GM21423 (cell line): ENCODE data around the gene WFDC5.

Source experiments
- ATAC-seq: cut with Tn5 transposase; IDR thresholded peaks from one replicate; pipeline ENCODE4 v1.9.1; 2021; ENCODE audit warnings: mild to moderate bottlenecking, moderate library complexity; ENCODE audit not compliant: unreplicated experiment

WFDC5 gene

DNA sequence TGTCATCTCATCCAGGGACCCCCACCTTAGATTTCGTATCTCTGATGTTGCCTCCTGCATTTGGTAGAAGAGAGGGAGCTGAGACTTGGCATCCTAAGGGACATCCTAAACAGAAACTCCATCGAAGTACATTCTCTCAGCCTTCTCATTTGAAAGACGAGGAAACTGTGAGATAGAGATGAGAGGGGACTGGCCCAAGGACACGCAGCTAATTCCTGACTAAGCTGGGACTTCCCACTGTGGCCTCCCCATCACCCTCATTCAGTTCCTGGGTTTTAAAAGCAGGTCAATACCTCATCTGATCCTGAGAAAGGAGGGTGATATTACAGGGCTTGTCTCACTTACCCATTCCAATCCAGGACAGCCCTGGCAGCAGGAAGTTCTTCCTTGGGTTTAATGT, 855 bp upstream of the WFDC5 start:
- no peak for ATAC-seq

DNA sequence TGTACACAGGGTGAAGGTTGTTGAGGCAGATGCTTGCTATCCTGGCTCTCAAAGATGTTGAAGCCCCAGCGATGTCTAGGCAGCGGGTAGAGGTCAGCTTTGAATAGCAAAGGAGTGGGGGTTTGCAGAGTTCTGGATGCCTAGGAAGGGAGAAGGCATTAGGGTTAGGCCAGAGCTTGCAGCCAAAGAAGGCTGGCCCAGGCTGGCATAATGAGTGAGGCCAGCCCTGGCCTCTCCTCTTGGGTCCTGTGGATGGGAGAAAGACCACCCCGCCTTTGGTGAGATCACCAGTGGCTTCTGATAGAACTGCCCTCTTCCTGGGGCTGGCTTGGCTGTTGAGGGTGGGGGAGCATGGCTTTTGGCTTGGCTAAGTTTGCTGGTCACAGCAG, 406 bp upstream of the WFDC5 start:
- ATAC-seq: no peak

DNA sequence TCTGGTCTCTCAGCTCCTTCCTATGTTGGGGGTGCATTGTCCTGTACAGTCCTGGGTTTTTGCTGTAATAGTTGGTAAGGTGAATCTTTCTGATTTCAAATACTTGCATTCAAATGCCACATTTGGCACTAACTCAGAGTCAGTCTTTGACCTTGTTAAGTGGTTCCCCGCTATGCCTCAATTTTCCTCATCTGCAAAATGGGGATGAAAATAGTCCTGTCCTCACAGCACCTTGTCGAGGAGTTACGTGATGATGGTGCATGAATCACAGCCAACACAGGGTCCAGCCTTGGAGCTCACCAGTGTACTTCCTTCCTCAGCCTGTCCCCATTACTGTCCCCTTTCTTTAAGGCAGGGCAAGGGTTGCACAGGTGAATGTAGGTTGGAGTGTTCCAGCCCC, 1.1 kb downstream of the WFDC5 start:
- no peak for ATAC-seq

DNA sequence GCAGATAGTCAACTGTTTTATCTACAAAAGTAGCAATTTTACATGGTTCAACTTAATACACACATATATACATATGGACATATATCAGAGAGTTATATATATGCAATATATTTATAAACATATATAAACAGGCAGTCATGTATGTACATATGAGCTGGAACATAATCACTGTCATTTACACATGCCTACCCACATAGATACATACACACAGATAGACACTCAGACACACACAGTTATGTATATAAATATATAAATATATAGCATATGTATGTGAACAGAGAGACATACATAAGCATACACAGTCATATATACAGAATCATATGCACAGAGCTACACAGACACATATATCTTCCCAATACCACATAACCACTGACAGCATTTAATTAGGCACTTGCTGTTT, 2.2 kb downstream of the WFDC5 start:
- no peak for ATAC-seq

DNA sequence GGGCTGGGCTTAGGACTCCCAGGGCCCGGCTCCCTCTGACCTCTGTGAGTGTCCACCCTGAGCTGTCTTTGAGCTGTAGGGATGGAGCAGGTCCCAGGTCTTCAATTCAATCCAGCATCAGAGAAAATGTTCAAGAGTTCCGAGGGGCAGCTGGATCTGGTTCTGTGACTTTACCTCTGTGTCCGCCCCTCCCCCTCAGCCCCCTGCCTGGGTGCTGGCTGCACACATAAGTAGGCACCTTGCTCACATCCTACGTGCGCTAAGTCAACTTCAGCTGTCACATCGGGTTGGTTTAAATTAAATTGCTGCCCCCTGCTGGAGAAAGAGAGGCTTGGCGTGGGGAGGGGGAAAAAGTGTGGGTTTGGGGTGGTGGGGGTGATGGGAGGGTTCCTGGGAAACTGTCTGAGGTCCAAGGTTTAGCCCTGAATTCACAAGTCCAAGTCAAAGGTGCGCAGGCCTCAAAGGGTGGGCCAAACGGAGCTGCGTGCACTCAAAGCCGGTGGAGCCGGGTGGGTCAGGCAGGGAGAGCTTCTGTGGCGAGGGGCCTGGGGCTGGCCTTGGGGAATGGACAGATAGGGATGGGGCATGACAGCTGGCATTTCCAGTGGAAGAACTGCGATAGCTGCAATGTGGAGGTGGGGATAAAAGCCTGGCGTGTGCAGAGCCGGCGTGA, 3.0 kb downstream of the WFDC5 start:
- ATAC-seq: no peak

DNA sequence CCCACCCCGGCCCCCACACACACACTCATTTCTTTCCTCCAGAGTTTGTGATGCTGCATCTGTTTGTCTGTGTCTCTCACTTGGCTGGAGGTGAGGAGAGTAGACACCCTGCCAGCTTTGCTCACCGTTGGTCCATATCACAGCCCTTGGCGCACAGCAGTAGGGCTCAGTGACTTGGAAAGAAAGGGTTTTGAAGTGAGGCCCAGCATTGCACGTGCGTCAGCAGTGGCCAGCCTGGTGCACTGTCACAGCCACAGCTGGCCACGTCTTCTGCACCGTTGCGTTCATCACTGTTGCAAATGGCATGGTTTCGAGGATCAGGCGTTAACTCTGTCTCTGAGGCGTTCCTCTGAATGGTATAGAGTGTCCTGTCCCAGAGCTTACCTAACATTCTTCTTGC, 3.7 kb downstream of the WFDC5 start:
- ATAC-seq: no peak

DNA sequence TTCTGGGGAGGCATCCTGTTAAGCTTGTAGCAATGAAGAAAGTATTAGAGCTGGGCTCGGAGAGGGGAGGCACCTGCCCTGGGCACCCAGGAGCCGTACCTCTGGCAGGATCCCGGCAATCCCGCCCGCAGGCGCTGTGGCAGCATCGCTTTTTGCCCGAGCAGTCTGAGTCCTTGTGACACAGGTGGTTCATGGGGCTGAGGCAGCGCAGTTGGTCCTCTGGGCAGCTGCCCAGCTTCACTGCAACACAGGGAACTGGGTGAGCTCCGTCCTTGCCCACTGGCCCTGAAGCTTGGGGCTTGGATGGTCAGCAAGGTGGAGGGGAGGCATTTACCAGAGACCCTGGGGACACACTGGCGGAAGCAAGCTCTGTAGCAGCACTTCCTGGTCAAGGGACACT, 4.7 kb downstream of the WFDC5 start:
- no peak for ATAC-seq

DNA sequence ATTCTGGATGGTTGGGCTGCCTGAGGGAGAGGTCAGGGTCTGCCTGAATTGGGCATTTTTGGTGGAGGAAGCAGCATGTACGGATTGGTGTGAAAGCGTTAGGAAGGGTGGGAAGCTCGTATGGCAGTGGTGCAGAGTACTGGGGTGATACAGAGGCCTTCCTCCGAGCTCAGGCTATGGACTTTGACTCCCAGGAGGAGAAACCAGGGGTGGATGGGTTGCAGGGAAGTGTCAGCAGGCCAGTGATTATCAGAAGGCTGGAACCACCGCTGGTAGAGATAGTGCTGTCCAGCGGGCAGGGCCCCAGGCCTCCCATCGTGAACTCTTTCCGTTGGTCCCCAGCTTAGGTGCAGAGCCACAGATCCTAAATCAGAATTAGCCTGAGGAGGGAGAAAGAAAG, 5.3 kb downstream of the WFDC5 start:
- ATAC-seq: no peak

DNA sequence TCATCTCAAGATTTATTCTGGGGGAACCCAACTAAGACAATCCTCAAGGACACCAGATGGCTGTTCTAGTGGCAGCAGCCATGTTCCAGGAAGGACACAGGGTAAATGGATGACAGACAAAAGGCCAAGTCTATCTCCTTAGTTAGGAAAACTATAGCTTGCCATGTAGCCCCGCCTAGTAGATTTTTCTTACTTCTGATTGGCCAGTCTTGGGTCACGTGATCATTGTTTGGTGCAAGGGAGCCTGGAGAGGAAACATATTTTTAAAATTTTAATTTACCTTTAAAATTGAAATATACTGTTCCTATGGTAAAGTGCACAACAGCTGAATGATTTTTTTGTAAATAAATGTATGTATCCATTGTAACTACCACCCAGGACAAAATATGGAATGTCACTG, 9.7 kb downstream of the WFDC5 start:
- no peak for ATAC-seq

DNA sequence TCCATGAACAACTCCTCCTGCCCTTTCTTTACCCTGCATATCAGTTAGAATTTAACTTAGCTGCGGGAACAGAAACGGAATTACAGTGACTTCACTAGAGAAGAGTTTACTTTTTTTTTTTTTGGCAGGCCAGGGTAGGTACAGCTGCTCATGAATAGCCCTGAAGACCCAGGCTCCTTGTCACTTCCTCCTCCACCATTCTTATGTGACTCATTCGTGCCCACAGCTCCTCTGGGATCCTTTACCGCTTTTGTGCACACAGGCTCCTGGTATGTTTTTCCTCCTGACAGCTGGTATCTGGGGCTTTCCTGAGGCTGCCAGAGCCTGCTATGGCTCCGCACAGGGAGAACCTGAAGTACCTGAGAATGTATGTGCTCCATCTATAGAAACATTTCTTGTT, 10.2 kb downstream of the WFDC5 start:
- ATAC-seq: no peak

DNA sequence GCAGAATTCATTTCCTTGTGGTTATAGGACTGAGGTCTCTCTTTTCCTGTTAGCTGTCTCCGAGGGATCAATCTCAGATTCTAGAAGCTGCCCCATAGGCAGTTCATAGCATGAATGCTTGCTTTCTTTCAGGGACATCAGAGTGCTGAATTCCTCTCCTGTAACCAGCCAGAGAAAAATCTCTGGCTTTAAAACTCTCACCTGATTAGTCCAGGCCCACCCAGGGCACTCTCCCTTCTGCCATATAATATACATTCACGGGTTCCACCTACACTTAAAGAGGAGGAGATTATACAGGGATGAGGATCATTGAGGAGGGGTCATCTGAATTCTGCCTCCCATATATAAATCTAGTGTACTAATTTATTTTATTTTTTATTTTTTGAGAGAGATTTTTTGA, 11.9 kb downstream of the WFDC5 start:
- no peak for ATAC-seq

DNA sequence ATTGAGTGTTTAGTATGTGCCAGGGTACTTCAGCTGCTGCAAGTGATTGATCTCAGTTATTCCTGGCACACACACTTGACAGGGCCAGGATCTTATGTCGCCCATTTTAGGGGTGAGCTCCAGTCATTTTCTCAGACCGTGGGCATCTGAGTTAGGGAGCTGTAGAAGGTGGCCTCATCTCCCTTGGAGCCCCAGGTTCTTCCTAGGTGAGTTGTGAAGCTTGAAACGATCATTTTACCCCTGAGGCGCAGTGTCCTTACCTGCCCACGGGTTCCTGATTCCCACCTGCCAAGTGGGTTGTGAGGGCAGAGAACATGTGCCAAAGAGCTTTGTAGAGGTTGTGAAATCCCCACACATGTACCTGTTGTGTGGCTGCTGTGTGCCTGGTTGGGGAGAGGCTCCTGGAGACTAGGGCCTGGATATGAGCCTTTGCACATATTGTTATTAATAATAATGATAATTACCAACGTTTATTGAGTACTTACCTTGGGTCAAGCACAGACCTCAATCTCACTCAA, 13.6 kb downstream of the WFDC5 start:
- ATAC-seq: no peak

DNA sequence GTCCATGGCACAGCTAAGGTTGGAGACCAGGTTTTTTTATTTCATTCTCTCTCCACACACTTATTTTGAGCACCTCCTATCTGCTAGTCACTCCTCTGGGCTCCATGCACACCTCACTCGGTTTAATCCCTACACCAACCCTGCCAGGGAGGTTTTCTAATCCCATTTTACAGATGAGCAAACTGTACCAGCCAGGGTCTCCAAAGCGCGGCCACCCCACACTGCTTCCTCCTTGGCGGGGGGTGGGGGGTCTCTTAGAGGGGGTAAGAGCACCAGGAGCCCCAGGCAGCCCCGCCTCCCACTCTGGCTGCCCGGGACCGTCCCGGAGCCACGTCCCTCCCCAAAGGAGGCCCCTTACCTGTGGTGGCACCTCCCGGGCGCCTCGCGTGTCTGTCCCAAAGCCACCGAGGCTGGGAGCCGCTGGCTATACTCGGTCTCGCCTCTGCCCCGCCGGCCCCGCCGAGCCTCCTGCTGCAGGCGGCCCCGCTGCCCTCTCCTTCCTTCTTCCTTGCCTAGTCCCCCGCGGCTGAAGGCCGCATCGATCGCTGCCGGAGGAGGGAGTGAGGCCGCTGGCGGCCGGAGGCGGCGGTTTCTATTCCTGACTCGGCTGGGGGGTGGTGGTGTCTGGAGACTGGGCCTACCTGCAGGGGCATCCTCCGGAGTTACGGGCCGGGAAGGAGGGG, 14.3 kb downstream of the WFDC5 start, which contains the start of gene KCNS1:
Gene KCNS1 (minus strand): TSS at position 565 of the 683 bp plus-strand sequence. CDS start 1,891 bp downstream, outside the sequence.
- ATAC-seq: no peak

DNA sequence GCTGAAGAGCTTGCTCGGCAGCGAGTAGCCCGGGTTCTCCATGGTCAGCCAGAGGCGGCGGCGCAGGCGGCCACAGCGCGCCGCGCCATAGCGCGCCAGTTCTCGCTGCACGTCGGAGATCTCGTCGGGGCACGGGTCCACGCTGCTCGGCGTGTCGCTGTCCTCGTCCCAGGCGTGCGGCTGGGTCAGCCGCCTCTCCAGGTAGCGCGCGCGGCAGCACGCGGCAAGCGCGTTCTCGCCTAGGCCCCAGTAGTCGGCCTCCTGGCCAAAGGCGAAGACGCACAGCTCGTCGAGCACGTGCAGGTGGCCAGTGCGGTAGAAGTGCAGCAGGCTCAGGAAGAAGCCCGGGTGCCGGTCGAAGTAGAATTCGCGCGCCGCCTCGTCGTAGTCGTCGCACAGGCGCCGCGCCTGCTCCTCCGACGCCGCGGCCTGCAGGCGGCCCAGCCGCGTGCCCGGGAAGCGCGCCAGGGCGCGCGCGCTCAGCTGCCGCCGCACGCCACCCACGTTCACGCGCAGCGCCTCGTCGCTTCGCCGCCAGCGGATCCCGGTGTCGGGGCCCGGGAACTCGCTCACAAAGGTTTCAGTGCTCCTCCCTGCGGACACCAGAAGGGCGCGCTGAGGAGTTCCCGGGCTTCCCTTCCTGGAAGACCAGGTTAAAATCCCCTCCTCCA, 16.7 kb downstream of the WFDC5 start:
- ATAC-seq: no peak

DNA sequence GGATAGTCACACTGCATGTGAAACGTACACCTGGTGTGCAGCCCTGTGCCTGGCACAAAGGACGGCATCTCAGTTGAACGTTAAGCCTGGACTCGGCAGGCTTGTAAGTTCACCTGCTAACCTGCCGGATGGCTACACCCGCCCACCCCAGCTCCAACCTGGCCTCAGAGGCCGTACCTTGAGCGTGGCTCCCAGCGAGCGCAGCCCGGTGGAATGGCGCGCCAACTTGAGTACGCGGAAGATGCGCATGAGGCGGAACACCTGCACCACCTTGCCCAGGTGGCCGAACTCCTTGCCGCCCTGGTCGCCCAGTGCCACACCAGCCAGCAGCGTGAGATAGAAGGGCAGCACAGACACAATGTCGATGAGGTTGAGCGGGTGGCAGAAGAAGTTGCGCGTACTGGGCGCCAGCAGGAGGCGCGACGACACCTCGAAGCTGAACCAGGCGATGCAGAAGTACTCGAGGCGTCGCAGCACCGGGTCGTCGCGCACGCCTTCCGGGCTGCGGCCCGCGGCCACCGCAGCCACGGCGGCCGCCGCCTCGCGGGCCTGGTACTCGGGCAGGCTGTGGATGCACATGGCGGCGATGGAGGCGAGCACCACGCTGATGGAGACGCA, 17.4 kb downstream of the WFDC5 start:
- ATAC-seq: no peak

DNA sequence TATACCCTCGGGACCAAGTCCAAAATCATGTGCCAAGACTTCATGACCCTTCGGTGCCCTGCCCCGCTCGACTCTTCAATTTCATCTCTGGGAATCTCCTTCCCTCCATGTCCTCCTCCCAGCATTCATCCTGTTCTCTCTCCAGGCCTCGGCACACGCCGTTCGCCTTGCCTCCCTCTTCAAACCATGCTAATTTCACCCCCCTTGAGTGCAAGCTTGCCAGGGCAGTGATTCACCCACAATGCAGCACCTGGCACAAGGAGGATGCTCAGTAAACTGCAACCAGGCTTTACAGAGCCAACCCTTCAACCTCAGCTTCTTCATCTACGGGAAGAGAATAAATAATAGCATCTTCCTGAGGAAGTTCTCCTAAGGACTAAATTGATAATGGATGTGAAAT, 18.2 kb downstream of the WFDC5 start:
- ATAC-seq: no peak

DNA sequence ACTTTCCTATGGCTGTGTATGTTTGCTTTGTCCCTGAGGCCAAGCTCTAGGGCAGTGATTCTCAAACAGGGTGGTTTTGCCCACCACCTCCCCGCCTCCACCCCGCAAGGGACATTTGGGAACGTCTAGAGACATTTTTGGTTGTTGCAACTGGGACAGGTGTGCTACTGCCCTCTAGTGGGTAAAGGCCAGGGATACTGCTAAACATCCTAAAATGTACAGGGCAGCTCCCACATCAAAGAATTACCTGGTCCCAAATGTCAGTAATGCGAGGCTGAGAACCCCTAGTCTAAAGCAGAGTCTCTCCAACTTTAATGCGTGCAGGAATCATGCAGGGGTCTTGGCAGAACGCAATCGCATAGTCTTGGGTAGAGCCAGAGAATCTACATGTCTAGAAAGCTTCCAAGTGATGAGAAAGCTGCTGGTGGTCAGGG, 19.2 kb downstream of the WFDC5 start:
- ATAC-seq: no peak

DNA sequence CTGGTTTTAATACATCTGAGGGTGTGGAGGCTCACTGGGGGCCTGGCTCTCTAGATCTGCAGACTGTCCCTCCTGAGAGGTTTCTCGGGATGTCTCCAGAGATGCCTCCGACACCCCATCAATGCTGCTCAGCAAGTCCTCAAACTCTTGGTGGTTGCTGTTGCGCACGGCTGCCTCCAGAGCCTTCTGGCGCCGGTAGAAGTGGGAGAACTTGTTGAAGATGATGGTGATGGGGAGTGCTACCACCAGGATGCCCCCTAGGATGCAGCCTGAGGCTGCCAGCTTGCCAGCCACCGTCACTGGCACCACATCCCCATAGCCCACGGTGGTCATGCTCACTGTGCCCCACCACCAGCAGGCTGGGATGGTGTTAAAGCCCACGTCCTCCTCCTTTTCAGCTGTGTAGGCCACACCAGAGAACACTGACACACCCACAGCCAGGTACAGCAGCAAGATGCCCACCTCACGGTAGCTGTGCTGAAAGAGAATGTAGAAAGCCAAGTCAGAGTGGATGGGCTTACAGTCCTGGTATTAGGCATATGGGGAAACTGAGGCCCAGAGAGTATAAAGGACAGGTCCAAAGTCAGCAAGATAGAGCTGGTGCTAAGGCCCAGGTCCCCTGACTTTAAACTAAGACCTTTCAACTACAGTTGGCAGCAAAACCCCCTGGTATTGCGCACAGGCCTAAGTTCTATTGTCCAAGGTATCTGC, 20.0 kb downstream of the WFDC5 start:
- no peak for ATAC-seq

DNA sequence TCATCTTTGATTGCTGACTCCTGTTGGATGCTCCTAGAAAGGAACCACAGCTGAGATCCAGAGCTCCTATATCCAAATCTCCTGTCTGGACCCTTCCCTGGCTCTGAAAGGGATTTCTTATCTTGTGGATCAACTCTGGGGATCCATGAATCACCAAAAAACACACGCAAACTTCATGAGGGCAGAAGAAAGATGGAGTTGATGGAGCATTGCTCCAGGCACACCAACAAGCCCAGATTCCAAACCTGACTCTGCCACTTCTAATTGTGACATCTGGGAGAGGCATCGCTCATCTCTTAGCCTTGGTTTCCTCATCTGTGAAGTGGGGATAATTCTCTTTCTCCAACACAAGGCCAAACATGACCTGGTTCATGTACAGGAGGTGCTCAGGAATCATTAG, 20.8 kb downstream of the WFDC5 start:
- no peak for ATAC-seq

DNA sequence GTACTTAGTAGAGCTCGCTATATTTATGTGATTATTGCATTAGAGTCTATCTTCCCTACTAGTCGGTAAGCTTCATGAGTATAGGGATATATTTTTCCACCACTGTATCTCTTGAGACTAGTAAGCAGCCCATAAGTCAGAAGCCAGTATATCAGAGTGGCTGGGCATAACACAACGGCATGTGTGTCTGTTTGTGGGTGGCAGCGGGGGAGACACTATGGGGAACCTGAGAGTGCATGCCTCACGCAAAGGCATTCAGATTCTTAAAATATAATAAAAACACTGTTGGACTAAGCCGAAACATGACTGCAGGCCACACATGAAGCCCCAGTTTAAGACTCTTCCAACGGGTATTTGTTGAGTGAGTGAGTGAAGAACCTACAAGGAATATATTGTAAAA, 22.1 kb downstream of the WFDC5 start:
- ATAC-seq: no peak

DNA sequence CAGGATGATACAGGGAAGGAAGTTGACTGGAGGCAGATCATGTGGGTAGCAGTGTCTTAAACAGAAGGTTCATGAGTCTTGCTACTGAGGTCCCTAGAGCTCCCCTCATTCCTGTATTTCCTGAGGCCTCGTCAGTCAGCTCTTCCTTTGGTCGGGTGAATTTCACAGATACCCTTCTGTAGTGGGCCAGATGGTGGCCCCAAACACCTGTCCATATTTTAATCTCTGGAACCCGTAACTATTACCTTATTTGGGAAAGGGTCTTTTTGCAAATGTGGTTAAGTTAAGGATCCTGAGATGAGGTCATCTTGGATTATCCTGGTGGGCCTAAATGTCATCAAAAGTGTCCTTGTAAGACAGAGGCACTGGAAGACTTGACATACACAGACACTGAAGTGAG, 23.6 kb downstream of the WFDC5 start:
- ATAC-seq: no peak
